HepG2 (cell line): ENCODE data around the gene TYMP.

ENCODE experiments used
- CREB1 ChIP-seq, 2 experiments: fragments of 450-650 bp in 1 of 2; IDR thresholded peaks; 2 replicates each; pipeline ENCODE4 v1.6.1; 2016 to 2017; ENCODE audit warnings: control low read depth in 1 of 2, mild to moderate bottlenecking in 1 of 2, missing compliant biosample characterization in 1 of 2, missing genetic modification characterization in 1 of 2
- EZH2 ChIP-seq: conservative IDR thresholded peaks from 2 replicates; pipeline ENCODE4 v1.6.1; 2012; ENCODE audit warnings: mild to moderate bottlenecking, low read depth, low read length, moderate library complexity
- HINFP ChIP-seq: sonication (generic); formaldehyde crosslinking; IDR thresholded peaks from 2 replicates; pipeline ENCODE4 v1.4.0; 2020; ENCODE audit warnings: low read depth, mild to moderate bottlenecking, missing genetic modification reagents
- KDM1A ChIP-seq: IDR thresholded peaks from 2 replicates; pipeline ENCODE4 v1.6.1; 2016; ENCODE audit warnings: missing compliant biosample characterization
- MAZ ChIP-seq, 2 experiments: sonication (generic) in 1 of 2; formaldehyde crosslinking in 1 of 2; IDR thresholded peaks; 2 replicates each; pipeline versions ENCODE4 v1.5.0 to v1.6.1; 2012 to 2020; ENCODE audit warnings: low read depth in 2 of 2, mild to moderate bottlenecking in 2 of 2, borderline replicate concordance in 1 of 2, improper control_type of control experiment in 1 of 2, low read length in 1 of 2, missing genetic modification reagents in 1 of 2, moderate library complexity in 1 of 2
- POLR2A ChIP-seq, 2 experiments: IDR thresholded peaks; 2 replicates each; pipeline ENCODE4 v1.6.1; 2011; ENCODE audit warnings: low read depth in 2 of 2, low read length in 2 of 2, mild to moderate bottlenecking in 1 of 2, moderate library complexity in 1 of 2; ENCODE audit not compliant: insufficient read depth in 1 of 2
- ZBTB33 ChIP-seq: sonication (generic); formaldehyde crosslinking; IDR thresholded peaks from 2 replicates; pipeline ENCODE4 v1.4.0; 2020; ENCODE audit warnings: missing genetic modification reagents
- ZNF12 ChIP-seq: sonication (generic); formaldehyde crosslinking; IDR thresholded peaks from 2 replicates; pipeline ENCODE4 v1.5.0; 2020; ENCODE audit warnings: missing genetic modification reagents
- ZNF251 ChIP-seq: sonication (generic); formaldehyde crosslinking; IDR thresholded peaks from 2 replicates; pipeline ENCODE4 v1.9.0; 2021; ENCODE audit warnings: mild to moderate bottlenecking, missing genetic modification reagents
- ZNF333 ChIP-seq: sonication (generic); formaldehyde crosslinking; IDR thresholded peaks from 2 replicates; pipeline ENCODE4 v1.4.0; 2020; ENCODE audit warnings: mild to moderate bottlenecking, missing genetic modification reagents, borderline replicate concordance
- ZNF775 ChIP-seq: sonication (generic); formaldehyde crosslinking; IDR thresholded peaks from 2 replicates; pipeline ENCODE4 v1.4.0; 2020; ENCODE audit warnings: missing genetic modification reagents, mild to moderate bottlenecking, moderate library complexity, borderline replicate concordance

- no peak for TF ChIP-seq EZH2
- TF ChIP-seq POLR2A (IDR thresholded peaks at IDR 0.05; ENCODE audit: insufficient read depth in 1 of 2, low read depth in 2 of 2, low read length in 2 of 2), result no peak
- TF ChIP-seq HINFP (CRISPR knock-in tag), result no peak
- no peak for TF ChIP-seq CREB1 (IDR thresholded peaks at IDR 0.05)
- no peak for TF ChIP-seq CREB1 (CRISPR knock-in tag; IDR thresholded peaks at IDR 0.05)
- no peak for TF ChIP-seq ZNF12
- no peak for TF ChIP-seq ZNF775 (CRISPR knock-in tag)
- no peak for TF ChIP-seq MAZ (IDR thresholded peaks at IDR 0.05; ENCODE audit: borderline replicate concordance, low read depth, low read length)
- no peak for TF ChIP-seq MAZ (CRISPR knock-in tag; IDR thresholded peaks at IDR 0.05; ENCODE audit: low read depth)
- TF ChIP-seq ZBTB33 (CRISPR knock-in tag), result no peak
- TF ChIP-seq ZNF333, result no peak
- no peak for TF ChIP-seq ZNF251
- no peak for TF ChIP-seq KDM1A
These were observed 32.7 kb downstream of the TYMP start for GRCh38 chr22:50497093-50497492.
